WTC11 (cell line): ENCODE measurements around the gene ARL15. TPM values are rescaled to one million over a fixed set of nuclear protein-coding genes. Genes with fewer than 3 reads are reported as not detected.

Experiments used
- CREB1 ChIP-seq: sonication (generic); formaldehyde crosslinking; IDR thresholded peaks from 2 replicates; pipeline ENCODE4 v1.8.0; 2023; ENCODE audit warnings: mild to moderate bottlenecking, missing genetic modification reagents
- KAT7 ChIP-seq: sonication (generic); formaldehyde crosslinking; IDR thresholded peaks from 2 replicates; pipeline ENCODE4 v1.8.1; 2023; ENCODE audit warnings: missing genetic modification reagents, mild to moderate bottlenecking, borderline replicate concordance
- MXD4 ChIP-seq: fragments of 250-450 bp; sonication (Bioruptor Pico); IDR thresholded peaks from 2 replicates; pipeline ENCODE4 v1.8.0; 2021; ENCODE audit warnings: mild to moderate bottlenecking, moderate library complexity, borderline replicate concordance
- NFATC4 ChIP-seq: fragments of 250-450 bp; sonication (Bioruptor Pico); IDR thresholded peaks from 2 replicates; pipeline ENCODE4 v1.9.0; 2021; ENCODE audit warnings: mild to moderate bottlenecking
- NFE2L1 ChIP-seq: sonication (generic); formaldehyde crosslinking; IDR thresholded peaks from 2 replicates; pipeline ENCODE4 v1.8.1; 2023; ENCODE audit warnings: missing genetic modification reagents
- NR2C2 ChIP-seq: sonication (generic); formaldehyde crosslinking; IDR thresholded peaks from 2 replicates; pipeline ENCODE4 v1.8.0; 2022; ENCODE audit warnings: mild to moderate bottlenecking, missing genetic modification reagents
- total RNA-seq: library from RNA; stranded (reverse); gene quantifications from 3 replicates; pipeline ENCODE4 v1.2.3, GENCODE V29; 2021
- TF ChIP-seq, protein P1 (sequence below): sonication (generic); formaldehyde crosslinking; IDR thresholded peaks from 2 replicates; pipeline ENCODE4 v1.8.0; 2022; ENCODE audit warnings: mild to moderate bottlenecking, missing genetic modification reagents
- TF ChIP-seq, protein P2 (sequence below): sonication (generic); formaldehyde crosslinking; IDR thresholded peaks from 2 replicates; pipeline ENCODE4 v1.8.1; 2022; ENCODE audit warnings: missing genetic modification reagents, borderline replicate concordance
- TF ChIP-seq, protein P3 (sequence below): sonication (generic); formaldehyde crosslinking; IDR thresholded peaks from 2 replicates; pipeline ENCODE4 v1.8.1; 2022; ENCODE audit warnings: low read depth, mild to moderate bottlenecking, moderate library complexity, missing genetic modification reagents, borderline replicate concordance
- TF ChIP-seq, protein P4 (sequence below): sonication (generic); formaldehyde crosslinking; conservative IDR thresholded peaks from 2 replicates; pipeline ENCODE4 v1.8.1; 2022; ENCODE audit warnings: mild to moderate bottlenecking, missing genetic modification reagents
- TF ChIP-seq, protein P5 (sequence below): sonication (generic); formaldehyde crosslinking; IDR thresholded peaks from 2 replicates; pipeline ENCODE4 v1.8.1; 2023; ENCODE audit warnings: mild to moderate bottlenecking, missing genetic modification reagents, moderate library complexity
- TF ChIP-seq, protein P6 (sequence below): fragments of 250-450 bp; sonication (Bioruptor Pico); IDR thresholded peaks from 2 replicates; pipeline ENCODE4 v1.9.0; 2021; ENCODE audit warnings: mild to moderate bottlenecking
- TF ChIP-seq, protein P7 (sequence below): sonication (generic); formaldehyde crosslinking; IDR thresholded peaks from 2 replicates; pipeline ENCODE4 v1.8.1; 2023; ENCODE audit warnings: mild to moderate bottlenecking, missing genetic modification reagents
- TF ChIP-seq, protein P8 (sequence below): fragments of 250-450 bp; sonication (Bioruptor Pico); IDR thresholded peaks from 2 replicates; pipeline ENCODE4 v1.9.0; 2021; ENCODE audit warnings: mild to moderate bottlenecking, borderline replicate concordance
- TF ChIP-seq, protein P9 (sequence below): sonication (generic); formaldehyde crosslinking; IDR thresholded peaks from 2 replicates; pipeline ENCODE4 v1.8.0; 2022; ENCODE audit warnings: mild to moderate bottlenecking, missing genetic modification reagents
- TF ChIP-seq, protein P10 (sequence below): sonication (generic); formaldehyde crosslinking; IDR thresholded peaks from 2 replicates; pipeline ENCODE4 v1.8.1; 2022; ENCODE audit warnings: low read depth, missing genetic modification reagents, borderline replicate concordance
- TF ChIP-seq, protein P11 (sequence below): sonication (generic); formaldehyde crosslinking; IDR thresholded peaks from 2 replicates; pipeline ENCODE4 v1.8.1; 2023; ENCODE audit warnings: mild to moderate bottlenecking, missing genetic modification reagents, borderline replicate concordance

The ARL15 gene
- total RNA-seq, 1 experiment from 2014 or later, result 20.1 TPM

DNA sequence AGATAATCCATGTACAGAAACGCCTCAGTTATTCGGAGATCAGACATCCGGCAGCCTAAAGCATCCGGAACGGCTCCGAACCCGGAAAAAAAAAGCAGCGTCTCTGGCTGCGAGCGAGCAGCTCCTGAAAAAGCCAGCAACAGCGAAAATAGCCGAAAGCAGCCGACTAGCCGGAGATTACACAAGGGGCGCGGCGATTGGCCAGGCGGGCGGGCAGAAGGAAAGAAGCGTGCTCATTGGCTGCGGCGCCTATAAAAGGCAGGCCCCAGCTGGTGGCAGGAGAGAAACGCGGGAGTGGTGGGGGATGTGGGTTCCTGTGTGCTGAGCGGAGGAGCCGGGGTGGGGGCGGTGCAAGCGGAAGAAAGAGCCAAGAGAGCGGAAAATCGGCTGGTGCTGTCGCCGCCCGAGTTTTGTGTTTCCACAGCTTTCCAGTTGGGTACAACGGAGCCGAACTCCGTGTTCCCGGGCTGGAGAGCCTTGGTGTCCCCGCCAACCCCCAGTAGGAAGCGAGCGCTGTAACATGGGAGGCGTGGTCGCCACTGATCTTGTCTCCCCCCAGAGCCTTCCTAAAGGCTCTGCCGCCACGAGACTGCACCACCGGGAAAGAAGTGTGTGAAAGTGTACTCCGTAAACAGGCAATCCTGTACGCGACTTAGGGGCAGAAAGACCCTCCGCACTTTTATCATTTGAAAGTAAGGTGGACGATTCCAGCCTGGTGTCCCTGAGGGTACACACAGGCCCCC is at the start of gene ARL15 (continued):
- TF ChIP-seq, protein P1, sequence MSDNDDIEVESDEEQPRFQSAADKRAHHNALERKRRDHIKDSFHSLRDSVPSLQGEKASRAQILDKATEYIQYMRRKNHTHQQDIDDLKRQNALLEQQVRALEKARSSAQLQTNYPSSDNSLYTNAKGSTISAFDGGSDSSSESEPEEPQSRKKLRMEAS (CRISPR knock-in tag), result peak; percentile 36; the same call in 1 of the 2 replicates
- TF ChIP-seq CREB1 (CRISPR knock-in tag), result no peak
- no peak for TF ChIP-seq KAT7
- TF ChIP-seq, protein P2, sequence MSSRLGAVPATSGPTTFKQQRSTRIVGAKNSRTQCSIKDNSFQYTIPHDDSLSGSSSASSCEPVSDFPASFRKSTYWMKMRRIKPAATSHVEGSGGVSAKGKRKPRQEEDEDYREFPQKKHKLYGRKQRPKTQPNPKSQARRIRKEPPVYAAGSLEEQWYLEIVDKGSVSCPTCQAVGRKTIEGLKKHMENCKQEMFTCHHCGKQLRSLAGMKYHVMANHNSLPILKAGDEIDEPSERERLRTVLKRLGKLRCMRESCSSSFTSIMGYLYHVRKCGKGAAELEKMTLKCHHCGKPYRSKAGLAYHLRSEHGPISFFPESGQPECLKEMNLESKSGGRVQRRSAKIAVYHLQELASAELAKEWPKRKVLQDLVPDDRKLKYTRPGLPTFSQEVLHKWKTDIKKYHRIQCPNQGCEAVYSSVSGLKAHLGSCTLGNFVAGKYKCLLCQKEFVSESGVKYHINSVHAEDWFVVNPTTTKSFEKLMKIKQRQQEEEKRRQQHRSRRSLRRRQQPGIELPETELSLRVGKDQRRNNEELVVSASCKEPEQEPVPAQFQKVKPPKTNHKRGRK (CRISPR knock-in tag), result no peak
- TF ChIP-seq, protein P3, sequence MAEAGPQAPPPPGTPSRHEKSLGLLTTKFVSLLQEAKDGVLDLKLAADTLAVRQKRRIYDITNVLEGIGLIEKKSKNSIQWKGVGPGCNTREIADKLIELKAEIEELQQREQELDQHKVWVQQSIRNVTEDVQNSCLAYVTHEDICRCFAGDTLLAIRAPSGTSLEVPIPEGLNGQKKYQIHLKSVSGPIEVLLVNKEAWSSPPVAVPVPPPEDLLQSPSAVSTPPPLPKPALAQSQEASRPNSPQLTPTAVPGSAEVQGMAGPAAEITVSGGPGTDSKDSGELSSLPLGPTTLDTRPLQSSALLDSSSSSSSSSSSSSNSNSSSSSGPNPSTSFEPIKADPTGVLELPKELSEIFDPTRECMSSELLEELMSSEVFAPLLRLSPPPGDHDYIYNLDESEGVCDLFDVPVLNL, result no peak
- TF ChIP-seq, protein P4, sequence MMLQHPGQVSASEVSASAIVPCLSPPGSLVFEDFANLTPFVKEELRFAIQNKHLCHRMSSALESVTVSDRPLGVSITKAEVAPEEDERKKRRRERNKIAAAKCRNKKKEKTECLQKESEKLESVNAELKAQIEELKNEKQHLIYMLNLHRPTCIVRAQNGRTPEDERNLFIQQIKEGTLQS (CRISPR knock-in tag), result no peak
- TF ChIP-seq, protein P5, sequence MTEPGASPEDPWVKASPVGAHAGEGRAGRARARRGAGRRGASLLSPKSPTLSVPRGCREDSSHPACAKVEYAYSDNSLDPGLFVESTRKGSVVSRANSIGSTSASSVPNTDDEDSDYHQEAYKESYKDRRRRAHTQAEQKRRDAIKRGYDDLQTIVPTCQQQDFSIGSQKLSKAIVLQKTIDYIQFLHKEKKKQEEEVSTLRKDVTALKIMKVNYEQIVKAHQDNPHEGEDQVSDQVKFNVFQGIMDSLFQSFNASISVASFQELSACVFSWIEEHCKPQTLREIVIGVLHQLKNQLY, result no peak
- TF ChIP-seq, protein P6, sequence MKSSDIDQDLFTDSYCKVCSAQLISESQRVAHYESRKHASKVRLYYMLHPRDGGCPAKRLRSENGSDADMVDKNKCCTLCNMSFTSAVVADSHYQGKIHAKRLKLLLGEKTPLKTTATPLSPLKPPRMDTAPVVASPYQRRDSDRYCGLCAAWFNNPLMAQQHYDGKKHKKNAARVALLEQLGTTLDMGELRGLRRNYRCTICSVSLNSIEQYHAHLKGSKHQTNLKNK (CRISPR knock-in tag), result 0 out of 2 replicates have a peak, but pooled peaks have one; percentile 67
- TF ChIP-seq NR2C2 (CRISPR knock-in tag), result no peak
- TF ChIP-seq NFATC4 (CRISPR knock-in tag), result 0 out of 2 replicates have a peak, but pooled peaks have one; percentile 32
- TF ChIP-seq, protein P7, sequence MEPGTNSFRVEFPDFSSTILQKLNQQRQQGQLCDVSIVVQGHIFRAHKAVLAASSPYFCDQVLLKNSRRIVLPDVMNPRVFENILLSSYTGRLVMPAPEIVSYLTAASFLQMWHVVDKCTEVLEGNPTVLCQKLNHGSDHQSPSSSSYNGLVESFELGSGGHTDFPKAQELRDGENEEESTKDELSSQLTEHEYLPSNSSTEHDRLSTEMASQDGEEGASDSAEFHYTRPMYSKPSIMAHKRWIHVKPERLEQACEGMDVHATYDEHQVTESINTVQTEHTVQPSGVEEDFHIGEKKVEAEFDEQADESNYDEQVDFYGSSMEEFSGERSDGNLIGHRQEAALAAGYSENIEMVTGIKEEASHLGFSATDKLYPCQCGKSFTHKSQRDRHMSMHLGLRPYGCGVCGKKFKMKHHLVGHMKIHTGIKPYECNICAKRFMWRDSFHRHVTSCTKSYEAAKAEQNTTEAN (CRISPR knock-in tag), result no peak
- TF ChIP-seq, protein P8, sequence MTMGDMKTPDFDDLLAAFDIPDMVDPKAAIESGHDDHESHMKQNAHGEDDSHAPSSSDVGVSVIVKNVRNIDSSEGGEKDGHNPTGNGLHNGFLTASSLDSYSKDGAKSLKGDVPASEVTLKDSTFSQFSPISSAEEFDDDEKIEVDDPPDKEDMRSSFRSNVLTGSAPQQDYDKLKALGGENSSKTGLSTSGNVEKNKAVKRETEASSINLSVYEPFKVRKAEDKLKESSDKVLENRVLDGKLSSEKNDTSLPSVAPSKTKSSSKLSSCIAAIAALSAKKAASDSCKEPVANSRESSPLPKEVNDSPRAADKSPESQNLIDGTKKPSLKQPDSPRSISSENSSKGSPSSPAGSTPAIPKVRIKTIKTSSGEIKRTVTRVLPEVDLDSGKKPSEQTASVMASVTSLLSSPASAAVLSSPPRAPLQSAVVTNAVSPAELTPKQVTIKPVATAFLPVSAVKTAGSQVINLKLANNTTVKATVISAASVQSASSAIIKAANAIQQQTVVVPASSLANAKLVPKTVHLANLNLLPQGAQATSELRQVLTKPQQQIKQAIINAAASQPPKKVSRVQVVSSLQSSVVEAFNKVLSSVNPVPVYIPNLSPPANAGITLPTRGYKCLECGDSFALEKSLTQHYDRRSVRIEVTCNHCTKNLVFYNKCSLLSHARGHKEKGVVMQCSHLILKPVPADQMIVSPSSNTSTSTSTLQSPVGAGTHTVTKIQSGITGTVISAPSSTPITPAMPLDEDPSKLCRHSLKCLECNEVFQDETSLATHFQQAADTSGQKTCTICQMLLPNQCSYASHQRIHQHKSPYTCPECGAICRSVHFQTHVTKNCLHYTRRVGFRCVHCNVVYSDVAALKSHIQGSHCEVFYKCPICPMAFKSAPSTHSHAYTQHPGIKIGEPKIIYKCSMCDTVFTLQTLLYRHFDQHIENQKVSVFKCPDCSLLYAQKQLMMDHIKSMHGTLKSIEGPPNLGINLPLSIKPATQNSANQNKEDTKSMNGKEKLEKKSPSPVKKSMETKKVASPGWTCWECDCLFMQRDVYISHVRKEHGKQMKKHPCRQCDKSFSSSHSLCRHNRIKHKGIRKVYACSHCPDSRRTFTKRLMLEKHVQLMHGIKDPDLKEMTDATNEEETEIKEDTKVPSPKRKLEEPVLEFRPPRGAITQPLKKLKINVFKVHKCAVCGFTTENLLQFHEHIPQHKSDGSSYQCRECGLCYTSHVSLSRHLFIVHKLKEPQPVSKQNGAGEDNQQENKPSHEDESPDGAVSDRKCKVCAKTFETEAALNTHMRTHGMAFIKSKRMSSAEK (CRISPR knock-in tag), result no peak
- TF ChIP-seq, protein P9, sequence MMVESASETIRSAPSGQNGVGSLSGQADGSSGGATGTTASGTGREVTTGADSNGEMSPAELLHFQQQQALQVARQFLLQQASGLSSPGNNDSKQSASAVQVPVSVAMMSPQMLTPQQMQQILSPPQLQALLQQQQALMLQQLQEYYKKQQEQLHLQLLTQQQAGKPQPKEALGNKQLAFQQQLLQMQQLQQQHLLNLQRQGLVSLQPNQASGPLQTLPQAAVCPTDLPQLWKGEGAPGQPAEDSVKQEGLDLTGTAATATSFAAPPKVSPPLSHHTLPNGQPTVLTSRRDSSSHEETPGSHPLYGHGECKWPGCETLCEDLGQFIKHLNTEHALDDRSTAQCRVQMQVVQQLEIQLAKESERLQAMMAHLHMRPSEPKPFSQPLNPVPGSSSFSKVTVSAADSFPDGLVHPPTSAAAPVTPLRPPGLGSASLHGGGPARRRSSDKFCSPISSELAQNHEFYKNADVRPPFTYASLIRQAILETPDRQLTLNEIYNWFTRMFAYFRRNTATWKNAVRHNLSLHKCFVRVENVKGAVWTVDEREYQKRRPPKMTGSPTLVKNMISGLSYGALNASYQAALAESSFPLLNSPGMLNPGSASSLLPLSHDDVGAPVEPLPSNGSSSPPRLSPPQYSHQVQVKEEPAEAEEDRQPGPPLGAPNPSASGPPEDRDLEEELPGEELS (CRISPR knock-in tag), result no peak
- TF ChIP-seq, protein P10, sequence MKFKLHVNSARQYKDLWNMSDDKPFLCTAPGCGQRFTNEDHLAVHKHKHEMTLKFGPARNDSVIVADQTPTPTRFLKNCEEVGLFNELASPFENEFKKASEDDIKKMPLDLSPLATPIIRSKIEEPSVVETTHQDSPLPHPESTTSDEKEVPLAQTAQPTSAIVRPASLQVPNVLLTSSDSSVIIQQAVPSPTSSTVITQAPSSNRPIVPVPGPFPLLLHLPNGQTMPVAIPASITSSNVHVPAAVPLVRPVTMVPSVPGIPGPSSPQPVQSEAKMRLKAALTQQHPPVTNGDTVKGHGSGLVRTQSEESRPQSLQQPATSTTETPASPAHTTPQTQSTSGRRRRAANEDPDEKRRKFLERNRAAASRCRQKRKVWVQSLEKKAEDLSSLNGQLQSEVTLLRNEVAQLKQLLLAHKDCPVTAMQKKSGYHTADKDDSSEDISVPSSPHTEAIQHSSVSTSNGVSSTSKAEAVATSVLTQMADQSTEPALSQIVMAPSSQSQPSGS (CRISPR knock-in tag), result no peak
- TF ChIP-seq MXD4, result no peak
- peak; percentile 61; the same call in 1 of the 2 replicates for TF ChIP-seq NFE2L1 (CRISPR knock-in tag)
- TF ChIP-seq, protein P11, sequence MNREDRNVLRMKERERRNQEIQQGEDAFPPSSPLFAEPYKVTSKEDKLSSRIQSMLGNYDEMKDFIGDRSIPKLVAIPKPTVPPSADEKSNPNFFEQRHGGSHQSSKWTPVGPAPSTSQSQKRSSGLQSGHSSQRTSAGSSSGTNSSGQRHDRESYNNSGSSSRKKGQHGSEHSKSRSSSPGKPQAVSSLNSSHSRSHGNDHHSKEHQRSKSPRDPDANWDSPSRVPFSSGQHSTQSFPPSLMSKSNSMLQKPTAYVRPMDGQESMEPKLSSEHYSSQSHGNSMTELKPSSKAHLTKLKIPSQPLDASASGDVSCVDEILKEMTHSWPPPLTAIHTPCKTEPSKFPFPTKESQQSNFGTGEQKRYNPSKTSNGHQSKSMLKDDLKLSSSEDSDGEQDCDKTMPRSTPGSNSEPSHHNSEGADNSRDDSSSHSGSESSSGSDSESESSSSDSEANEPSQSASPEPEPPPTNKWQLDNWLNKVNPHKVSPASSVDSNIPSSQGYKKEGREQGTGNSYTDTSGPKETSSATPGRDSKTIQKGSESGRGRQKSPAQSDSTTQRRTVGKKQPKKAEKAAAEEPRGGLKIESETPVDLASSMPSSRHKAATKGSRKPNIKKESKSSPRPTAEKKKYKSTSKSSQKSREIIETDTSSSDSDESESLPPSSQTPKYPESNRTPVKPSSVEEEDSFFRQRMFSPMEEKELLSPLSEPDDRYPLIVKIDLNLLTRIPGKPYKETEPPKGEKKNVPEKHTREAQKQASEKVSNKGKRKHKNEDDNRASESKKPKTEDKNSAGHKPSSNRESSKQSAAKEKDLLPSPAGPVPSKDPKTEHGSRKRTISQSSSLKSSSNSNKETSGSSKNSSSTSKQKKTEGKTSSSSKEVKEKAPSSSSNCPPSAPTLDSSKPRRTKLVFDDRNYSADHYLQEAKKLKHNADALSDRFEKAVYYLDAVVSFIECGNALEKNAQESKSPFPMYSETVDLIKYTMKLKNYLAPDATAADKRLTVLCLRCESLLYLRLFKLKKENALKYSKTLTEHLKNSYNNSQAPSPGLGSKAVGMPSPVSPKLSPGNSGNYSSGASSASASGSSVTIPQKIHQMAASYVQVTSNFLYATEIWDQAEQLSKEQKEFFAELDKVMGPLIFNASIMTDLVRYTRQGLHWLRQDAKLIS (CRISPR knock-in tag), result no peak
